Uterus (tissue), 2 donors: ENCODE data around the gene SP140L.
"Not testable (repeated sequence)": the region's sequence is repeated elsewhere in the genome, so short reads cannot be mapped to it uniquely, and the experiment has no call there.

Experiments used
- CTCF ChIP-seq, 4 experiments: fragments of 200-600 bp in 2 of 4; fragments of 450-650 bp in 2 of 4; sonication (generic) in 2 of 4; IDR thresholded peaks; one replicate each; pipeline ENCODE4 v1.5.1; 2016 to 2019; ENCODE audit warnings: antibody characterized with exemption in 4 of 4, mild to moderate bottlenecking in 2 of 4, moderate library complexity in 1 of 4
- POLR2A ChIP-seq, 2 donors: fragments of 450-650 bp; IDR thresholded peaks; one replicate each; pipeline ENCODE4 v1.6.1; 2016; ENCODE audit warnings: antibody characterized with exemption in 2 of 2, mild to moderate bottlenecking in 1 of 2, moderate library complexity in 1 of 2

- TF ChIP-seq POLR2A, CTCF (IDR thresholded peaks at IDR 0.05): not testable (repeated sequence)
These were observed 74.0 kb downstream of the SP140L start for GRCh38 chr2:230401026-230401425.
